K562 (cell line): ENCODE data around the gene FNBP1. TPM values are rescaled to one million over a fixed set of nuclear protein-coding genes. Genes with fewer than 3 reads are reported as not detected.

Experiments used
- ARID1B ChIP-seq: fragments of 450-650 bp; IDR thresholded peaks from 2 replicates; pipeline ENCODE4 v1.6.1; 2016; ENCODE audit warnings: antibody characterized with exemption, mild to moderate bottlenecking, inconsistent platforms
- ARID3B ChIP-seq: fragments of 250-450 bp; sonication (Bioruptor Pico); IDR thresholded peaks from 2 replicates; pipeline ENCODE4 v1.4.0; 2020; ENCODE audit warnings: borderline replicate concordance
- ARNT ChIP-seq, 2 experiments: fragments of 450-650 bp; IDR thresholded peaks; 2 replicates each; pipeline ENCODE4 v1.6.1; 2016; ENCODE audit warnings: mild to moderate bottlenecking in 1 of 2
- DMBX1 ChIP-seq: fragments of 250-450 bp; sonication (Bioruptor Pico); IDR thresholded peaks from 2 replicates; pipeline ENCODE4 v1.8.0; 2022; ENCODE audit warnings: inconsistent platforms, mild to moderate bottlenecking, moderate library complexity, borderline replicate concordance
- ELF4 ChIP-seq: fragments of 450-650 bp; formaldehyde crosslinking; IDR thresholded peaks from 2 replicates; pipeline ENCODE4 v1.4.0; 2022; ENCODE audit warnings: missing genetic modification characterization
- GTF2E2 ChIP-seq: fragments of 200-800 bp; sonication (Bioruptor generic); IDR thresholded peaks from 2 replicates; pipeline ENCODE4 v1.6.1; 2016; ENCODE audit warnings: missing genetic modification characterization, missing compliant biosample characterization
- HNRNPH1 ChIP-seq: fragments of 200-400 bp; formaldehyde crosslinking; optimal IDR thresholded peaks from 2 replicates; pipeline ENCODE3; 2017; ENCODE audit warnings: low read depth, mild to moderate bottlenecking, low read length, moderate library complexity
- KLF10 ChIP-seq: fragments of 250-450 bp; sonication (Bioruptor Pico); IDR thresholded peaks from 2 replicates; pipeline ENCODE4 v1.6.1; 2021; ENCODE audit warnings: matching md5 sums
- MEIS2 ChIP-seq: fragments of 450-650 bp; IDR thresholded peaks from 2 replicates; pipeline ENCODE4 v1.6.1; 2014; ENCODE audit warnings: mild to moderate bottlenecking; ENCODE audit not compliant: partially characterized antibody
- RAD21 ChIP-seq, 2 experiments: fragments of 250-450 bp in 1 of 2; fragments of 450-650 bp in 1 of 2; sonication (Bioruptor Pico) in 1 of 2; formaldehyde crosslinking in 1 of 2; IDR thresholded peaks in 1 of 2; conservative IDR thresholded peaks in 1 of 2; 2 replicates each; pipeline versions ENCODE4 v1.4.0 to v1.8.0; 2020 to 2022; ENCODE audit warnings: mild to moderate bottlenecking in 2 of 2, moderate library complexity in 1 of 2
- RBBP5 ChIP-seq: fragments of 200-600 bp; sonication (generic); IDR thresholded peaks from 2 replicates; pipeline ENCODE4 v1.6.1; 2012; ENCODE audit warnings: borderline replicate concordance, mild to moderate bottlenecking, low read length, control low read depth, inconsistent platforms; ENCODE audit not compliant: insufficient read depth, poor library complexity, severe bottlenecking
- SAFB2 ChIP-seq: fragments of 200-400 bp; formaldehyde crosslinking; IDR thresholded peaks from 2 replicates; pipeline ENCODE4 v1.6.1; 2018; ENCODE audit warnings: borderline replicate concordance, low read length, low read depth, moderate library complexity; ENCODE audit not compliant: severe bottlenecking
- SMARCE1 ChIP-seq: fragments of 450-650 bp; IDR thresholded peaks from 2 replicates; pipeline ENCODE4 v1.7.1; 2016; ENCODE audit warnings: mild to moderate bottlenecking
- SRSF9 ChIP-seq: fragments of 200-400 bp; formaldehyde crosslinking; IDR thresholded peaks from 2 replicates; pipeline ENCODE4 v1.6.1; 2017; ENCODE audit warnings: low read depth, low read length, borderline replicate concordance
- TAF1 ChIP-seq: IDR thresholded peaks from 2 replicates; pipeline ENCODE4 v1.6.1; 2011; ENCODE audit warnings: mild to moderate bottlenecking, low read length, moderate library complexity; ENCODE audit not compliant: insufficient read depth, control insufficient read depth, severe bottlenecking; ENCODE audit errors: extremely low read depth
- TAL1 ChIP-seq: fragments of 450-650 bp; IDR thresholded peaks from 2 replicates; pipeline ENCODE4 v1.6.1; 2016; ENCODE audit warnings: mild to moderate bottlenecking
- ZBTB34 ChIP-seq: fragments of 250-450 bp; sonication (Bioruptor Pico); IDR thresholded peaks from 2 replicates; pipeline ENCODE4 v1.8.0; 2021; ENCODE audit warnings: mild to moderate bottlenecking, moderate library complexity
- ZNF175 ChIP-seq: fragments of 200-800 bp; sonication (Bioruptor generic); IDR thresholded peaks from 2 replicates; pipeline ENCODE4 v1.6.1; 2016; ENCODE audit warnings: low read depth, mild to moderate bottlenecking, missing genetic modification characterization, missing compliant biosample characterization
- ZNF282 ChIP-seq: sonication (generic); formaldehyde crosslinking; IDR thresholded peaks from 2 replicates; pipeline ENCODE4 v1.8.1; 2023; ENCODE audit warnings: missing genetic modification reagents
- ZNF57 ChIP-seq: fragments of 450-650 bp; formaldehyde crosslinking; IDR thresholded peaks from 2 replicates; pipeline ENCODE4 v1.4.0; 2020; ENCODE audit warnings: mild to moderate bottlenecking, moderate library complexity
- polyA plus RNA-seq, 8 experiments: library from polyadenylated mRNA; depleted of rRNA in 4 of 8; stranded (reverse) in 5 of 8; unstranded in 3 of 8; fragments of >200 nt; fragmentation: Nextera tagmentation in 2 of 8; fragmentation: Illumina TruSeq in 1 of 8; extraction: Ambion mirVana in 2 of 8; extraction: Trizol in 1 of 8; gene quantifications; 2 replicates each; pipeline versions ENCODE4 v1.2.1 to v1.2.3, GENCODE V29; 2011 to 2014; ENCODE audit warnings: inconsistent platforms in 1 of 8, missing spikeins in 1 of 8
- total RNA-seq, 7 experiments: library from RNA; depleted of rRNA in 6 of 7; stranded (reverse); fragments of >200 nt in 6 of 7; fragmentation: Illumina TruSeq in 2 of 7; extraction: Trizol in 2 of 7; gene quantifications; 2 replicates each; pipeline versions ENCODE4 v1.2.1 to v1.2.3, GENCODE V29; 2011 to 2021; ENCODE audit warnings: low replicate concordance in 1 of 7
- TF ChIP-seq, protein P1 (sequence below), 2 experiments: fragments of 450-650 bp; IDR thresholded peaks; 2 replicates each; pipeline ENCODE4 v1.6.1; 2016
- TF ChIP-seq, protein P2 (sequence below): fragments of 450-650 bp; formaldehyde crosslinking; IDR thresholded peaks from 2 replicates; pipeline ENCODE4 v1.4.0; 2022; ENCODE audit warnings: missing genetic modification characterization

Gene FNBP1
- total and polyA plus RNA-seq, 9 of the 15 experiments (the other 6 are each of a cell fraction or from before 2014, with no cell fraction given): 1.8 to 14.9 (median 7.6) TPM

GRCh38 chr9:129995409-129996160, 47.4 kb downstream of the FNBP1 start (continued):
- TF ChIP-seq DMBX1 (0 out of 2 replicates have a peak, but pooled peaks have one; percentile 36), ARID3B (CRISPR knock-in tag) (no peak), ARNT (IDR thresholded peaks at IDR 0.05) (peak in 1 of 2 experiments; percentile 90; a peak in 2 of 4 replicates), ELF4 (CRISPR knock-in tag) (no peak), ZBTB34 (CRISPR knock-in tag) (no peak), SMARCE1 (peak; percentile 78; the same call in 1 of the 2 replicates), HNRNPH1 (no peak), ZNF282 (CRISPR knock-in tag) (no peak), MEIS2 (peak; percentile 58), GTF2E2 (tag) (no peak), TAF1 (no peak), ZNF57 (CRISPR knock-in tag) (no peak), SAFB2 (no peak), SRSF9 (no peak), RAD21 (CRISPR knock-in tag; conservative IDR thresholded peaks at IDR 0.05 in 1 of 2, IDR thresholded peaks at IDR 0.05 in 1 of 2) (0 out of 4 replicates have a peak, but pooled peaks of 1 of the 2 experiments have one; percentile 7), KLF10 (CRISPR knock-in tag) (no peak), RBBP5 (no peak), ARID1B (peak; percentile 82), TAL1 (0 out of 2 replicates have a peak, but pooled peaks have one; percentile 7), ZNF175 (no peak)
- TF ChIP-seq, protein P1, sequence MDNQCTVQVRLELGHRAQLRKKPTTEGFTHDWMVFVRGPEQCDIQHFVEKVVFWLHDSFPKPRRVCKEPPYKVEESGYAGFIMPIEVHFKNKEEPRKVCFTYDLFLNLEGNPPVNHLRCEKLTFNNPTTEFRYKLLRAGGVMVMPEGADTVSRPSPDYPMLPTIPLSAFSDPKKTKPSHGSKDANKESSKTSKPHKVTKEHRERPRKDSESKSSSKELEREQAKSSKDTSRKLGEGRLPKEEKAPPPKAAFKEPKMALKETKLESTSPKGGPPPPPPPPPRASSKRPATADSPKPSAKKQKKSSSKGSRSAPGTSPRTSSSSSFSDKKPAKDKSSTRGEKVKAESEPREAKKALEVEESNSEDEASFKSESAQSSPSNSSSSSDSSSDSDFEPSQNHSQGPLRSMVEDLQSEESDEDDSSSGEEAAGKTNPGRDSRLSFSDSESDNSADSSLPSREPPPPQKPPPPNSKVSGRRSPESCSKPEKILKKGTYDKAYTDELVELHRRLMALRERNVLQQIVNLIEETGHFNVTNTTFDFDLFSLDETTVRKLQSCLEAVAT (IDR thresholded peaks at IDR 0.05): no peak
- TF ChIP-seq, protein P2, sequence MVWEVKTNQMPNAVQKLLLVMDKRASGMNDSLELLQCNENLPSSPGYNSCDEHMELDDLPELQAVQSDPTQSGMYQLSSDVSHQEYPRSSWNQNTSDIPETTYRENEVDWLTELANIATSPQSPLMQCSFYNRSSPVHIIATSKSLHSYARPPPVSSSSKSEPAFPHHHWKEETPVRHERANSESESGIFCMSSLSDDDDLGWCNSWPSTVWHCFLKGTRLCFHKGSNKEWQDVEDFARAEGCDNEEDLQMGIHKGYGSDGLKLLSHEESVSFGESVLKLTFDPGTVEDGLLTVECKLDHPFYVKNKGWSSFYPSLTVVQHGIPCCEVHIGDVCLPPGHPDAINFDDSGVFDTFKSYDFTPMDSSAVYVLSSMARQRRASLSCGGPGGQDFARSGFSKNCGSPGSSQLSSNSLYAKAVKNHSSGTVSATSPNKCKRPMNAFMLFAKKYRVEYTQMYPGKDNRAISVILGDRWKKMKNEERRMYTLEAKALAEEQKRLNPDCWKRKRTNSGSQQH (CRISPR knock-in tag): no peak
